AG09309 (cell line): ENCODE measurements around the gene CSRP1.
A peak's percentile ranks its signal among the peaks of the same experiment; 100 is the strongest.

Experiments
- DNase-seq: peaks from one replicate; pipeline ENCODE4 v3.0.0-alpha.2; 2010; ENCODE audit warnings: low read depth
- H3K4me3 ChIP-seq: 2 replicates; pipeline ENCODE4 v1.5.1; 2011; ENCODE audit warnings: mild to moderate bottlenecking, low read depth, low read length, moderate library complexity; ENCODE audit not compliant: control insufficient read depth
- CTCF ChIP-seq: IDR thresholded peaks from 2 replicates; pipeline ENCODE4 v1.5.1; 2011; ENCODE audit warnings: mild to moderate bottlenecking, low read depth, low read length, inconsistent platforms; ENCODE audit not compliant: insufficient read depth, control insufficient read depth; ENCODE audit errors: missing control alignments

Gene CSRP1

GRCh38 chr1:201506557-201507359, at the start of gene CSRP1:
CSRP1 (minus strand) TSS chr1:201507123; CDS start chr1:201496303, 10,820 bp downstream.
- no peak for DNase-seq
- TF ChIP-seq CTCF, result no peak
- H3K4me3 ChIP-seq, result peak within 1 kb of the TSS; percentile 76

GRCh38 chr1:201555593-201555945, 48.6 kb upstream of the CSRP1 start:
- no peak overlapping the region for H3K4me3 ChIP-seq
- TF ChIP-seq CTCF, result no peak
- DNase-seq, result no peak

GRCh38 chr1:201554789-201555592, 48.1 kb upstream of the CSRP1 start:
- no peak overlapping the region for H3K4me3 ChIP-seq
- no peak for DNase-seq
- TF ChIP-seq CTCF, result no peak

GRCh38 chr1:201554190-201554600, 47.3 kb upstream of the CSRP1 start:
- DNase-seq, result no peak
- H3K4me3 ChIP-seq, result no peak overlapping the region
- no peak for TF ChIP-seq CTCF

GRCh38 chr1:201553496-201554189, 46.7 kb upstream of the CSRP1 start:
- no peak for TF ChIP-seq CTCF
- no peak for DNase-seq
- H3K4me3 ChIP-seq, result no peak overlapping the region

- no peak overlapping the region for H3K4me3 ChIP-seq
- no peak for TF ChIP-seq CTCF
- no peak for DNase-seq
Observed at GRCh38 chr1:201552941-201553351, 46.0 kb upstream of the CSRP1 start.
